Cardiac muscle cell (in vitro differentiated cells and primary cell): Measurements from ENCODE around the gene PRSS23. TPM values are rescaled to one million over a fixed set of nuclear protein-coding genes. Genes with fewer than 3 reads are reported as not detected.
A peak's percentile ranks its signal among the peaks of the same experiment; 100 is the strongest.
"Not testable (repeated sequence)": the region's sequence is repeated elsewhere in the genome, so short reads cannot be mapped to it uniquely, and the experiment has no call there.

Source experiments
- DNase-seq, 2 donors: peaks; one replicate each; pipeline versions ENCODE4 v3.0.0 to v3.0.0-alpha.2; 2010 to 2017; ENCODE audit warnings: low read depth in 1 of 2, low spot score in 1 of 2
- H3K27ac ChIP-seq: fragments of 200-600 bp; sonication (generic); 2 replicates; pipeline ENCODE4 v1.5.1; 2016
- H3K27me3 ChIP-seq: fragments of 200-600 bp; sonication (generic); 2 replicates; pipeline ENCODE4 v1.6.0; 2016; ENCODE audit warnings: control low read depth
- H3K36me3 ChIP-seq: fragments of 200-600 bp; sonication (generic); 2 replicates; pipeline ENCODE4 v1.5.1; 2016; ENCODE audit warnings: control low read depth
- H3K4me1 ChIP-seq: fragments of 200-600 bp; sonication (generic); 2 replicates; pipeline ENCODE4 v1.8.1; 2017; ENCODE audit warnings: low read depth, mild to moderate bottlenecking, mixed run types
- H3K4me3 ChIP-seq: fragments of 200-600 bp; sonication (generic); 2 replicates; pipeline ENCODE4 v1.5.1; 2016; ENCODE audit warnings: mild to moderate bottlenecking
- H3K9me3 ChIP-seq: fragments of 200-600 bp; sonication (generic); 2 replicates; pipeline ENCODE4 v1.5.1; 2017; ENCODE audit warnings: low read depth, mild to moderate bottlenecking, control low read depth
- CTCF ChIP-seq: IDR thresholded peaks from 2 replicates; pipeline ENCODE4 v1.5.1; 2012; ENCODE audit warnings: low read depth, mild to moderate bottlenecking, low read length
- polyA plus RNA-seq: library from polyadenylated mRNA; unstranded; fragments of >200 nt; fragmentation: Nextera tagmentation; extraction: Ambion mirVana; gene quantifications from 2 replicates; pipeline ENCODE4 v1.2.1, GENCODE V29; 2016
- total RNA-seq: library from RNA; depleted of rRNA; stranded (reverse); fragments of >200 nt; gene quantifications from 2 replicates; pipeline ENCODE4 v1.2.3, GENCODE V29; 2016

The PRSS23 gene
- total and polyA plus RNA-seq, 2 experiments from 2014 or later = 39.6 to 107 TPM

GRCh38 chr11:86818462-86819192 is 18.3 kb downstream of the PRSS23 start:
- no peaks in the 10 kb centered on the region for H3K27me3 ChIP-seq
- peak overlapping the region; percentile 70 for H3K27ac ChIP-seq
- TF ChIP-seq CTCF = peak; percentile 46
- no peaks in the 10 kb centered on the region for H3K36me3 ChIP-seq
- no peaks in the 10 kb centered on the region for H3K9me3 ChIP-seq
- H3K4me1 ChIP-seq = peaks cover 42% of the 10 kb centered on the region
- H3K4me3 ChIP-seq = no peak overlapping the region
- peak; percentile 79 to 85 for DNase-seq

- H3K9me3 ChIP-seq, H3K4me3 ChIP-seq, H3K27me3 ChIP-seq, H3K4me1 ChIP-seq, H3K27ac ChIP-seq, DNase-seq, H3K36me3 ChIP-seq: not testable (repeated sequence)
Observed at GRCh38 chr11:86824139-86824538, 23.8 kb downstream of the PRSS23 start.

GRCh38 chr11:86834376-86834775 is 34.0 kb downstream of the PRSS23 start:
- not testable (repeated sequence) for H3K36me3 ChIP-seq, H3K4me1 ChIP-seq, H3K27me3 ChIP-seq, H3K9me3 ChIP-seq, H3K27ac ChIP-seq, H3K4me3 ChIP-seq, DNase-seq

GRCh38 chr11:86844762-86845508 is 44.6 kb downstream of the PRSS23 start:
- not testable (repeated sequence) for H3K36me3 ChIP-seq, H3K4me1 ChIP-seq, H3K4me3 ChIP-seq, DNase-seq, H3K27me3 ChIP-seq, H3K27ac ChIP-seq, H3K9me3 ChIP-seq

GRCh38 chr11:86848132-86848531 is 47.8 kb downstream of the PRSS23 start:
- H3K27ac ChIP-seq = no peak overlapping the region
- H3K4me1 ChIP-seq = no peaks in the 10 kb centered on the region
- no peaks in the 10 kb centered on the region for H3K9me3 ChIP-seq
- no peak overlapping the region for H3K4me3 ChIP-seq
- TF ChIP-seq CTCF = no peak
- no peaks in the 10 kb centered on the region for H3K36me3 ChIP-seq
- no peak for DNase-seq
- no peaks in the 10 kb centered on the region for H3K27me3 ChIP-seq

GRCh38 chr11:86849679-86850078 is 49.3 kb downstream of the PRSS23 start:
- Histone ChIP-seq H3K27ac (no peak overlapping the region), H3K4me3 (no peak overlapping the region), H3K36me3 (no peaks in the 10 kb centered on the region), H3K27me3 (no peaks in the 10 kb centered on the region), H3K9me3 (no peaks in the 10 kb centered on the region), H3K4me1 (no peaks in the 10 kb centered on the region)
- no peak for DNase-seq
- no peak for TF ChIP-seq CTCF

Other genes starting within 250 kb of the PRSS23 start
- gene ME3, start 127.9 kb upstream of the PRSS23 start, total RNA-seq = 5.4 and 17.2 TPM in 2 replicates
- 3.5 and 5.9 TPM in 2 replicates for gene ME3, start 127.9 kb upstream of the PRSS23 start, polyA plus RNA-seq
- gene FZD4, start 154.9 kb downstream of the PRSS23 start, total RNA-seq = 37.2 and 46.4 TPM in 2 replicates
- gene FZD4, start 154.9 kb downstream of the PRSS23 start, polyA plus RNA-seq = 18.8 and 19.3 TPM in 2 replicates
- 24.7 and 28.8 TPM in 2 replicates for gene TMEM135, start 237.4 kb downstream of the PRSS23 start, total RNA-seq
- 25.2 and 54.3 TPM in 2 replicates for gene TMEM135, start 237.4 kb downstream of the PRSS23 start, polyA plus RNA-seq